Heart left ventricle (tissue), 13 donors: ENCODE data around the gene GALK1.
"Not testable (repeated sequence)": the region's sequence is repeated elsewhere in the genome, so short reads cannot be mapped to it uniquely, and the experiment has no call there.

Experiments used
- CTCF ChIP-seq, 12 donors: fragments of 200-600 bp; sonication (generic) in 4 of 12; IDR thresholded peaks; one replicate each; pipeline versions ENCODE4 v1.5.0 to v1.8.0; 2018 to 2022; ENCODE audit warnings: antibody characterized with exemption in 12 of 12, mild to moderate bottlenecking in 5 of 12
- POLR2A ChIP-seq, 2 donors: fragments of 450-650 bp; IDR thresholded peaks; one replicate each; pipeline ENCODE4 v1.6.1; 2017; ENCODE audit warnings: antibody characterized with exemption in 2 of 2, mild to moderate bottlenecking in 2 of 2, moderate library complexity in 2 of 2
- donor health status: ischemic (EF 13 %, LVEDD 7.1; RV severe dilation, severe dysfunction).
- donor health status: DM: no; HTN: yes; CAD: no.
- donor health status: DM: no; HTN: no; CAD: no.
- donor health status: ischemic (EF 25% LVEDD 6.9; RV normal size, moderate dysfunction).
- donor health status: ischemic (EF 25% LVEDD 5.7; RV mildly dilated, moderate dysfunction).
- donor health status: ischemic (EF 35%, LVEDD 5.7; RV mildly dilated, moderate dysfunction).
- donor health status: nonischemic (EF 11% LVEDD 7.7; RV severe dilation, severe dysfunction).
- donor health status: DM: yes; HTN: yes; CAD: no.
- donor health status: PGD.
- donor health status: ischemic (EF 29% LVEDD 5.4; RV normal size, mild dysfunction).
- donor health status: nonischemic (EF 23%, LVEDD 6.1; RV moderate dilation, normal function).

- TF ChIP-seq CTCF, POLR2A (IDR thresholded peaks at IDR 0.05): not testable (repeated sequence)
Measured at GRCh38 chr17:75778066-75778860, 13.3 kb upstream of the GALK1 start.
